HG03571 (cell line): ENCODE data around the gene TMED5.
"Not testable (repeated sequence)": the region's sequence is repeated elsewhere in the genome, so short reads cannot be mapped to it uniquely, and the experiment has no call there.

ENCODE experiments used
- ATAC-seq: cut with Tn5 transposase; IDR thresholded peaks from one replicate; pipeline ENCODE4 v1.9.1; 2021; ENCODE audit not compliant: unreplicated experiment

Gene TMED5

GRCh38 chr1:93172778-93173177, 7.4 kb downstream of the TMED5 start:
- ATAC-seq = no peak

GRCh38 chr1:93171549-93172034, 8.6 kb downstream of the TMED5 start:
- no peak for ATAC-seq

- ATAC-seq = not testable (repeated sequence)
Measured at GRCh38 chr1:93170141-93170678, 10.0 kb downstream of the TMED5 start.

- no peak for ATAC-seq
Measured at GRCh38 chr1:93167006-93167405, 13.2 kb downstream of the TMED5 start.

- ATAC-seq = not testable (repeated sequence)
Measured at GRCh38 chr1:93165895-93166294, 14.3 kb downstream of the TMED5 start.

GRCh38 chr1:93164816-93165215, 15.4 kb downstream of the TMED5 start:
- ATAC-seq = no peak

- not testable (repeated sequence) for ATAC-seq
Measured at GRCh38 chr1:93163314-93163713, 16.9 kb downstream of the TMED5 start.

- no peak for ATAC-seq
Measured at GRCh38 chr1:93159337-93159736, 20.9 kb downstream of the TMED5 start.

GRCh38 chr1:93155335-93155734, 24.9 kb downstream of the TMED5 start:
- ATAC-seq = no peak

GRCh38 chr1:93154898-93155297, 25.3 kb downstream of the TMED5 start:
- no peak for ATAC-seq

- no peak for ATAC-seq
Measured at GRCh38 chr1:93152835-93153234, 27.4 kb downstream of the TMED5 start.

- ATAC-seq = no peak
Measured at GRCh38 chr1:93151474-93151873, 28.7 kb downstream of the TMED5 start.

GRCh38 chr1:93150729-93151128, 29.5 kb downstream of the TMED5 start:
- no peak for ATAC-seq

- ATAC-seq = no peak
Measured at GRCh38 chr1:93148001-93148400, 32.2 kb downstream of the TMED5 start.

GRCh38 chr1:93143769-93144168, 36.4 kb downstream of the TMED5 start:
- no peak for ATAC-seq

GRCh38 chr1:93143136-93143535, 37.1 kb downstream of the TMED5 start:
- no peak for ATAC-seq

- no peak for ATAC-seq
Measured at GRCh38 chr1:93142161-93142560, 38.1 kb downstream of the TMED5 start.

- ATAC-seq = no peak
Measured at GRCh38 chr1:93140106-93140505, 40.1 kb downstream of the TMED5 start.

- no peak for ATAC-seq
Measured at GRCh38 chr1:93137604-93138292, 42.5 kb downstream of the TMED5 start.

- no peak for ATAC-seq
Measured at GRCh38 chr1:93136445-93136844, 43.8 kb downstream of the TMED5 start.

- ATAC-seq = no peak
Measured at GRCh38 chr1:93132638-93133037, 47.6 kb downstream of the TMED5 start.

- no peak for ATAC-seq
Measured at GRCh38 chr1:93129507-93130099, 50.6 kb downstream of the TMED5 start.
